GM19193 (cell line): ENCODE data around the gene SAMHD1.

Experiments used
- POLR2A ChIP-seq: IDR thresholded peaks from 4 replicates; pipeline ENCODE4 v1.6.1; 2011; ENCODE audit not compliant: insufficient read depth, insufficient read length; ENCODE audit errors: extremely low read depth

Gene SAMHD1

DNA sequence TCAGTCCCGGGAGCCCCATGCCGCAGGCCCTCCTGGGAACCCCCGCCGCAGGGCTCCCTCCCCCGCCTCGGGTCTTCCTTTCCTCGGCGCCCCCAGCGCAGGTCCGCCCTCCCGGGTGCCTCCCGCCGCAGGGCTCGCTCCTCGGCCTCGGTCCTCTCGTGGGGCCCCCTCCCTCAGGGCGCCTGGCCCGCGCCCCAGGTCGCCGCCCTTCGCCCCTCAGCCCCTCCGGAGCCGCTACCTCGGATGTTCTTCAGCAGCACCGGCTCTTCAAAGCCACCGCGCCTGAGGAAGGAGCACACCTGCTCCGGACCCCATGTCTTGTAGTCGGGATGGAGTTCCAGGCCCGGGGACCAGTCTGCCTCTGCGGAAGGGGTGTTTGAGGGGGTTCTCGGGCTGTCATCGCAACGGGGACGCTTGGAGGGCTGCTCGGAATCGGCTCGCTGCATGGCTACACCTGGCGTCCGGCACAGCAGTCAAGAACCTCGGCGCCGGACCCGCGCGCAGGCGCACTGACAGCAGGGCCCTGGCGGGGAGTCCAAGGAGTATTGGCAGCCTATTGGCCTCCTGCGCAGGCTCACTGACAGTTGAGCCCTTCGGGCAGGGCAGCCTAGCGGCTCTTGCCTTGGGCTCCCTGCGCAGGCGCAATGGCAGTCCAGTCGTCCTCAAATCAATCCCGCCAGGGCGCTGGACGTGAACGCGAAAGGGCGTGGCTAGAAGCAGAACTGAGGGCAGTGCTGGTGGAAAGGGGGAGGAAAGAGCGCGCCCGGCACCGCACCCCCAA, at the start of gene SAMHD1:
TSS of gene SAMHD1 (minus strand) at position 511 of the 781 bp plus-strand sequence. CDS start at position 446, 65 bp downstream.
- TF ChIP-seq POLR2A = peak; percentile 75

DNA sequence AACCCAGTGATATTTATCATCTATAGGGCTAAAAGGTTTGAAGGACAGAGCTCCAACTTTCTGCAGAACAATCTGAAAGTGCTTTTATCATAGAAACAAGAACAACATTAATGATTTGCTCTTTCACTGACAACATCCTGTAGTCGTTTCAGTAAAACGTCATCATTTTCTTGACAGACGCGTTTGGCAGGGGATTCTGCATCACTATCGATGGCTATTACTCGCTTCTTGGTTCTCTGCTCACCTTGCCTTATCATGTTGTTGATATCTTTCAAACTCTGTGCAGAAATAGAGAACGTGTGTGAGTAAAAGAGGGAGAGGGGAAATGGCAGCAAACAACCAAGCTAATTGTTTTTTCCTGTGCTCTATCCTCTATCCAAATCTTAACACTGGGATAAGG, 47.1 kb upstream of the SAMHD1 start:
- no peak for TF ChIP-seq POLR2A

DNA sequence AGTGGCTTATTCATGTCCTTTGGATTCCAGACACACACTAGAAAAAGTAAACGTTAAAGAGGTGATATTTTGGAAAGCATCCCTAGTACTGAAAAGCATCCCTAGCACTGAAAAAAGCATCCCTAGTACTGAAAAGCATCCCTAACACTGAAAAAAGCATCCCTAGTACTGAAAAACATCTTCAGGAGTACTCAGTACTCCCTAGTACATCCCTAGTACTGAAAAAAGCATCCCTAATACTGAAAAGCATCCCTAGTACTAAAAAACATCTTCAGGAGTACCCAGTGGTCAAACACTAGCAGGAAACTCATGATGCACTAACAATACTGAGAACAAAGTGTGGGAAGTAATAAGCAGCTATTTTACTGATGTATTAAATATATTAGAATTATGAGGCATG, 45.6 kb upstream of the SAMHD1 start:
- no peak for TF ChIP-seq POLR2A

DNA sequence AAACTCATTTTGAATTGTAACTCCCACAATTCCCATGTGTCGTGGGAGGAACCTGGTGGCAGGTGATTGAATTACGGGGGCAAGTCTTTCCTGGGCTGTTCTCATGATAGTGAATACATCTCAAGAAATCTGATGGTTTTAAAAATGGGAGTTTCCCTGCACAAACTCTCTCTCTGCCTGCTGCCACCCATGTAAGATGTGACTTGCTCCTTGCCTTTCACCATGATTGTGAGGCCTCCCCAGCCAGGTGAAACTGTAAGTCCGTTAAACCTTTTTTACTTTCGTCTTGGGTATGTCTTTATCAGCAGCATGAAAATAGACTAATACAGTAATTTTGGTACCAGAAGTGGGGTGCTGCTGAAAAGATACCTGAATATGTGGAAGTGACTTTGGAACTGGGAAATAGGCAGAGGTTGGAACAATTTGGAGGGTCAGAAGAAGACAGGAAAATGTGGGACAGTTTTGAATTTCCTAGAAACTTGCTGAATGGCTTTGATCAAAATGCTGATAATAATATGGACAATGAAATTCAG, 41.4 kb upstream of the SAMHD1 start:
- TF ChIP-seq POLR2A = no peak

DNA sequence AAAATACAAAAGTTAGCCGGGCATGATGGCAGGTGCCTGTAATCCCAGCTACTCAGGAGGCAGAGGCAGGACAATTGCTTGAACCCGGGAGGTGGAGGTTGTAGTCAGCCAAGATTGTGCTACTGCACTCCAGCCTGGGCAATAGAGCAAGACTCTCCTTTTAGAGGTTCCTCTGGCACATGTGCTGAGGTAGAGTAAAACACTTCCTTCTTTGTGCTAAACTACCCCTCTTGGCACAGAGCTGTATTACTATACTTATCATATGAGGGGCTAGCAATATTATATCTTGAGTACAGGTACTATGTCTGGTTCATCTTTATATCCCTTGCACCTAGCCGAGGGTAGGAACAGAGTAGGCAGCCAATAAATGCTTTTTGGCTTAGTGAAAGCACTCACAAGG, 40.2 kb upstream of the SAMHD1 start:
- TF ChIP-seq POLR2A = no peak

DNA sequence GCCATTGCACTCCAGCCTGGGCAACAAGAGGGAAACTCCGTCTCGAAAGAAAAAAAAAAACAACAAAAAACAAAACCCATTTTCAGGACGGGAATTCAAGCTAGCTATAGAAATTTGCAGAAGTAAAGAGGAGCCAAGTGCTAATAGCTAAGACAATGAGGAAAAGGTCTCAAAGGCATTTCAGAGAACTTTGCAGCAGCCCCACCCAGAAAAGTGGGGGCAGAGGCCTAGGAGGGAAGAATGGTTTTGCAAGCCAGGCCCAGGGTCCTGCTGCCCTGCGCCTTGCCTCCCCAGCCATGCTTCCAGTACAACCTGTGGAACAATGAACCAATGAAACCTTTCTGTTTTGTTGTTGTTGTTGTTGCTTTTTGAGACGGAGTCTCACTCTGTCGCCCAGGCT, 38.3 kb upstream of the SAMHD1 start:
- no peak for TF ChIP-seq POLR2A

DNA sequence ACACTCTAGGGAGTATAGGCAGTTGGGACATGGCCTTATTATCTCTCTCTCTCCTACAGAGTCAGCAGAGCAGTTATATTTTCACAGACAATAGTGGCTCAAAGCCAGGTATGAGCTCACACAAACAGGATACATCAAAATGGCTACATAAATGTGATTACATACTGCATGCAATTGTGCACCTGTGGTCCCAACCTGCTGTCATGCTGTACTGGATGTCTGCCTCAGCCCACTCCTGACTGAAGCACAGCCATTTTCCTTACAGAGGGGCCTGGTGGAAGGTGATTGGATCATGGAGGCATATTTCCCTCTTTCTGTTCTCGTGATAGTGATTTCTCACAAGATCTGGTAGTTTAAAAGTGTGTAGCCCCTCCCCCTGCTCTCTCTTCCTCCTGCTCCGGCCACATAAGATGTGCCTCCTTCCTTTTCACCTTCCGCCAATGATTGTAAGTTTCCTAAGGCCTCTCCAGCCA, 37.0 kb upstream of the SAMHD1 start:
- no peak for TF ChIP-seq POLR2A

DNA sequence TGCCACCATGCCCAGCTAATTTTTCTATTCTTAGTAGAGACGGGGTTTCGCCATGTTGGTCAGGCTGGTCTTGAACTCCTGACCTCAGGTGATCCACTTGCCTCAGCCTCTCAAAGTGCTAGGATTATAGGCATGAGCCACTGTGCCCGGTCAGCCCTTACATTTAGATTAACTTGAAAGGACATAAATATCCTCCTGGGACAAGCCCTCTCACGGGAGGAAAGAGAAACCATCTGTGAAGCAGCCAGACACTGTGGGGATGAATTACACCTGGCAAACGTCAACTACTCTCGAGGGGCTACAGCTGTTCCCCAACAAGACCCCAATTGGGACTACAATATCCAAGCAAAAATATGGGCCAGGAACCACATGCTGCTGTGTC, 32.7 kb upstream of the SAMHD1 start:
- TF ChIP-seq POLR2A = no peak

DNA sequence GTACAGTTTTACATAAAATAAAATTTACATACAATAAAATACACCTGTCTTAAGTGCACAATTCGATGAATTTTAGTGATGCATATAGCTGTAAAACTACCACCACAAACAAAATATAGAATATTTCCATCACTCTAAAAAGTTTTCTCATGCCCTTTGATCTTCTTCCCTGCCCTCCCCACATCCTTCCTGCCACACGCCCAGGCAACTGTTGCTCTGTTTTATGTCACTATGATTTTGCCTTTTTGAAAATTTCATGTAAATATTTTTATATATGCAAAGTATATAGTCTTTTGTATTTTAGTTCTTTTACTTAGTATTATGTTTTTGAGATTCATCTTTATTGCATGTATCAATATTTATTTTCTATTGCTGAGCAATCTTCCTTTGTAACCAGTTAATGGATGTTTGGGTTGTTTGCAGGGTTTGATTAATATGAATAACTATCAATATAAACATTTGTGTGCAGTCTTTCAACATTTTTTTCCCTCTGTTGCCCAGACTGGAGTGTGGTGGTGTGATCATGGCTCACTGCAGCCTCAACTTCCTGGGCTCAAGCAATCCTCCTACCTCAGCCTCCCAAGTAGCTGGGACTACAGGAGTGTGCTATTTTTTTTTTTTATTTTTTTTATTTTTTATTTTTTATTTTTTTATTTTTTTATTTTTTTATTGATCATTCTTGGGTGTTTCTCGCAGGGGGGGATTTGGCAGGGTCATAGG, 23.8 kb upstream of the SAMHD1 start:
- no peak for TF ChIP-seq POLR2A

DNA sequence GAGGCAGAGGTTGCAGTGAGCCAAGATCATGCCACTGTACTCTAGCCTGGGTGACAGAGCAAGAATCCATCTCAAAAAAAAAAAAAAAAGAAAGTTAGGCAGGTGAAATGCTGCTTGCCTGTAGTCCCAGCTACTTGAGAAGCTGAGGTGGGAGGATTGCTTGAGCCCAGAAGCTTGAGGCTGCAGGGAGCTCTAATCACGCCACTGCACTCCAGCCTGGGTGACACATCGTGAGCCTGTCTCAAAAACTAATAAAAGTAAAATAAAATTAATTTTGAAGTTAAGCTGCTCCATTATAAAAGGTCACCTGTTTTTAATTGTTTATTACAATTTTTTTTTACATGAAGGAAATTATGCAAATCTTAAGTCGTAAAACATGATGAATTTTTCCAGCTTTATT, 23.2 kb upstream of the SAMHD1 start:
- no peak for TF ChIP-seq POLR2A

DNA sequence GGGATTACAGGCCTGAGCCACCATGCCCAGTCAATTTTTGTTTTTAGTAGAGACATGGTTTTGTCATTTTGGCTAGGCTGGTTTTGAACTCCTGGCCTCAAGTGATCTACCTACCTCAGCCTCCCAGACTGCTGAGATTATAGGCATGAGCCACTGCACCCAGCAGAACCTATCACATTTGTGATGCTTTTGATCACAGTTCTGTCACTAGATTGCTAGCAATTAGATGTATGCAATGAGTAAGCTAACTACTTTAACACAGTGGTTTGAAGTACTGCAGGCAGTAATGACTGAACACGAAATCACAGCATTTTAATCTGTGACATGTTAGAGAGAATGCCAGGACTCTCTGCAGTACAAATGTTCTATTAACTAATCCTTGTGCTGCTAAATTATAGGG, 19.6 kb upstream of the SAMHD1 start:
- TF ChIP-seq POLR2A = no peak

DNA sequence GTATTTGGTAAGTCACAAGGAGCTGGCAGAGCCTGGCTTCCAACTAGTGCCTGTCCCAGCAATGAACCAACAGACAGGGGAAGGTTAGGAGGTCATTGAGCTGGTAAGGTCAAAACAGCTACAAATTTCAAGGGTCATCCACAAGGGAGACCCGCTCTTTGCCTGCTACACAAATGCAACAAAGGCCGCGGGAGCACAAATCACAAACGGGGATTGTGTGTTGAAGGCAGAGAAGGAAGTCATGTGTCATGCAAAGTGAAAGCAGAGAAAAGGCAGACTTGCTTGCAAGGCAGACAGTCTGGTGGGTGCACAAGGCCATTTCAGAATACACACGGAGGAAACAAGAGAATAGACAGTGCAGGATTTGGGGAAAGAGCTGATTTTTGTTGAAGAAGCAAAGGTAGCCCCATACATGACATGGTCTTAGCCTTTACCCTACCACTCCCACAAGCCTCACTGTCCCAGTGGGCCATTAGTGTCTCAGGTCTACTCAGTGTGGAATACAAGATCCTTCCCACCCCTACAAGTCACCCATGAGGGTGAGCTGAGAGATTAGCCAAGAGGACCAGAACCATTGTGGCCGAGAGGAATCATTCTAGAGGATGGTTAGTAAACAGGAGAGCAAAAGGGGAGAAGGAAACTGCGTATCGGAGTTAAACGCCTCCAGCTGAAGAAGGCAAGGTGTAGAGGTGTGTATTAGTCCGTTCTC, 18.1 kb upstream of the SAMHD1 start:
- no peak for TF ChIP-seq POLR2A

DNA sequence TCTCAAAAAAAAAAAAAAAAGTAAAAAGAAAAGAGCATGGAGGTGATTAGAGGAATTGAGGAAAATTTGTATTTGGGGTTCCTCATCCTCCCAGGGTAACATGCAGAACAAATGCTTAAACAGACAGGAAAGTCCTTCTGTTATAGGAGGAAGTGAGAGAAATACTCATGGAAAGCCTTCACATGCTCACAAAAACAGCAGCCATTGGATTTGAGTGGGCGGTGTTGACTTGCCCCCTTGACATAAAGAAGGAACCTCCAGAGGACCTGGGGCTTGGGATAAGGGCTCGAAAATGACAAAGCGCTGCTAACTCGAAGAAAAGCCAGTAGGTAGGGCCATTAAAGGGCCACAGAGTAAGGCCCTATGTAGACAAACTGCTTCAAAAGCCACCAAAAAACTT, 17.5 kb upstream of the SAMHD1 start:
- no peak for TF ChIP-seq POLR2A

DNA sequence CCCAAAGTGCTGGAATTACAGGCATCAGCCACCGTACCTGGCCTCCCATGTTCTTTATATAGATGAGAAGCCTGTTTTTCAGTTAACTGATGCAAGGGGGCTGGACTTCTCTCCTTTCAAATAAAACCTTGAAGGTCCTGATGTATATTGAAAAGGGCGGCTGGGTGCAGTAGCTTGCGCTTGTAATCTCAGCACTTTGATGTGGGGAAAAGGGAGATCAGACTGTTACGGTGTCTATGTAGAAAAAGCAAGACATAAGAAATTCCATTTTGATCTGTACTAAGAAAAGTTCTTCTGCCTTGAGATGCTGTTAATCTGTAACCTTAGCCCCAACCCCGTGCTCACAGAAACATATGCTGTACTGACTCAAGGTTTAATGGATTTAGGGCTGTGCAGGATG, 16.1 kb upstream of the SAMHD1 start:
- no peak for TF ChIP-seq POLR2A

DNA sequence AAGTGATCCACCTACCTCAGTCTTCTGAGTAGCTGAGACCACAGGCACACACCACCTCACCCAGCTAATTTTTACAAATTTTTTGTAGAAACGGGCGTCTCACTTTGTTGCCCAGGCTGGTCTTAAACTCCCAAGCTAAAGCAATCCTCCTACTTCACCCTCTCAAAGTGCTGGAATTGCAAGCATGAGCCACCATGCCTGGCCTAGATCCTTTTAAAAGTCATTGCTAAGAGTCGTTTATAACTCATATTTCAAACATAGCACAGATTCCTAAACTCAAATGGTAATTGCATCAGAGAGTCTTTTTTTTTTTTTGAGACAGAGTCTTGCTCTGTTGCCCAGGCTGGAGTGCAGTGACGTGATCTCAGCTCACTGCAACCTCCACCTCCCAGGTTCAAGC, 7.7 kb upstream of the SAMHD1 start:
- no peak for TF ChIP-seq POLR2A
